Psoas muscle (tissue), 8 donors: ENCODE measurements around the gene GRB10. TPM values are rescaled to one million over a fixed set of nuclear protein-coding genes. Genes with fewer than 3 reads are reported as not detected.

Experiments used
- ATAC-seq, 4 donors: fragments of 200-7000 bp; cut with Tn5 transposase; one replicate each; pipeline ENCODE4 v1.9.1; 2020; ENCODE audit warnings: moderate library complexity in 3 of 4, mild to moderate bottlenecking in 2 of 4
- DNase-seq, 2 donors: peaks; one replicate each; pipeline ENCODE4 v3.0.0-alpha.2; 2020
- H3K27ac ChIP-seq: fragments of 200-600 bp; one replicate; pipeline ENCODE4 v1.8.0; 2022
- H3K27me3 ChIP-seq, 3 donors: fragments of 200-600 bp in 1 of 3; one replicate each; pipeline versions ENCODE4 v1.6.1 to v1.8.0; 2013 to 2022; ENCODE audit warnings: low read length in 2 of 3, mild to moderate bottlenecking in 2 of 3, moderate library complexity in 1 of 3; ENCODE audit not compliant: insufficient read depth in 3 of 3
- H3K36me3 ChIP-seq, 2 donors: fragments of 200-600 bp in 1 of 2; one replicate each; pipeline versions ENCODE4 v1.6.1 to v1.8.0; 2013 to 2022; ENCODE audit warnings: low read depth in 1 of 2, mild to moderate bottlenecking in 1 of 2, moderate library complexity in 1 of 2; ENCODE audit not compliant: insufficient read depth in 1 of 2
- H3K4me1 ChIP-seq: fragments of 200-600 bp; one replicate; pipeline ENCODE4 v1.8.0; 2022
- H3K4me3 ChIP-seq: fragments of 200-600 bp; one replicate; pipeline ENCODE4 v1.8.0; 2022; ENCODE audit warnings: mild to moderate bottlenecking
- H3K9me3 ChIP-seq: fragments of 200-600 bp; one replicate; pipeline ENCODE4 v1.8.0; 2022
- WGBS, 3 donors: extraction: QIAGEN DNeasy Blood & Tissue Kit; methylation state at CpG; one replicate each; pipeline versions ENCODE4 v1.1.6 to v1.1.7; 2013; 5-methylcytosine and 5-hydroxymethylcytosine counted together
- intact Hi-C, 2 donors: fragments of 100-400 bp; cut with DNase I; formaldehyde crosslinking; loops; one replicate each; pipeline versions ENCODE4 v1.11.0 to v1.14.2; 2022
- polyA plus RNA-seq, 3 donors: library from polyadenylated mRNA; stranded (reverse); fragments of 200-250 nt; gene quantifications; one replicate each; pipeline ENCODE4 v1.2.3, GENCODE V29; 2013
- total RNA-seq, 4 donors: library from RNA; stranded (reverse); fragmentation: NEBNext Ultra II Directional in 2 of 4; extraction: Animal tissue kit (Norgen Biotek cat#: 25700) in 2 of 4; gene quantifications; one replicate each; pipeline versions ENCODE4 v1.2.1 to v1.2.4, GENCODE V29; 2021 to 2023
- TF ChIP-seq, protein P1 (sequence below): fragments of 200-600 bp; IDR thresholded peaks from one replicate; pipeline ENCODE4 v1.8.0; 2022; ENCODE audit warnings: antibody characterized with exemption
- donor health status: healthy with polysubstance abuse.
- donor health status: DM: no; HTN: no; CAD: no; lungs with moderate emphysema.
- donor health status: Bipolar disorder and iron deficiency.
- donor health status: healthy.
- donor health status: DM: yes; HTN: yes; CAD: no.
- donor health status: DM: no; HTN: no; CAD: no.
- donor health status: DM: no; HTN: no; CAD: no.
- donor health status: DM: yes; HTN: yes; CAD: no.

GRB10 gene
- total and polyA plus RNA-seq, 7 donors = 25.8 to 72.7 (median 53.0) TPM

DNA sequence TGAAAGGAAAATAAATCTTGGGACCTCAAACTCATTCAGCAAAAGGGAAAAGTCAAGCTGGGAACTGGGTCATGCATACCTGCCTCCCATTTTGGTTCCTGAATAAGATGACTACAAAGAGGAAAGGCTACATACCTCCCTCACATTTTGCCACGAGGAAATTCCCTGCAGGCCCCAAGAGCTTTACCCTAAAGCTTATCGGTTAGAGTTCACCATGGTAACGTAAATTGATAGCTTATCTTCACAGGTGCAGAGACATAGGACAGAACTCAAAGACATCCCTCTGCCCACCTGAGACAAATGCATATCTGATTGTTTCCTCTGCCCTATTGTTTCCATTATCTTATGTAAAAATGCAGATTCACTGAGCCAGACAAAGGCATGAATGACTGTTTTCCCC, 31.5 kb upstream of the GRB10 start:
- H3K36me3 ChIP-seq = no peaks in the 10 kb centered on the region
- H3K4me3 ChIP-seq = no peak overlapping the region
- intact Hi-C loops = no loop called here
- DNase-seq (no peak), ATAC-seq (no peak)
- H3K4me1 ChIP-seq = no peaks in the 10 kb centered on the region
- TF ChIP-seq, protein P1, sequence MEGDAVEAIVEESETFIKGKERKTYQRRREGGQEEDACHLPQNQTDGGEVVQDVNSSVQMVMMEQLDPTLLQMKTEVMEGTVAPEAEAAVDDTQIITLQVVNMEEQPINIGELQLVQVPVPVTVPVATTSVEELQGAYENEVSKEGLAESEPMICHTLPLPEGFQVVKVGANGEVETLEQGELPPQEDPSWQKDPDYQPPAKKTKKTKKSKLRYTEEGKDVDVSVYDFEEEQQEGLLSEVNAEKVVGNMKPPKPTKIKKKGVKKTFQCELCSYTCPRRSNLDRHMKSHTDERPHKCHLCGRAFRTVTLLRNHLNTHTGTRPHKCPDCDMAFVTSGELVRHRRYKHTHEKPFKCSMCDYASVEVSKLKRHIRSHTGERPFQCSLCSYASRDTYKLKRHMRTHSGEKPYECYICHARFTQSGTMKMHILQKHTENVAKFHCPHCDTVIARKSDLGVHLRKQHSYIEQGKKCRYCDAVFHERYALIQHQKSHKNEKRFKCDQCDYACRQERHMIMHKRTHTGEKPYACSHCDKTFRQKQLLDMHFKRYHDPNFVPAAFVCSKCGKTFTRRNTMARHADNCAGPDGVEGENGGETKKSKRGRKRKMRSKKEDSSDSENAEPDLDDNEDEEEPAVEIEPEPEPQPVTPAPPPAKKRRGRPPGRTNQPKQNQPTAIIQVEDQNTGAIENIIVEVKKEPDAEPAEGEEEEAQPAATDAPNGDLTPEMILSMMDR = no peak
- WGBS, 3 donors = 64 to 70% (median 70%) methylated on average over 3 of the region's 3 CpGs
- H3K9me3 ChIP-seq = no peaks in the 10 kb centered on the region
- no peaks in the 10 kb centered on the region for H3K27me3 ChIP-seq
- H3K27ac ChIP-seq = no peak overlapping the region

DNA sequence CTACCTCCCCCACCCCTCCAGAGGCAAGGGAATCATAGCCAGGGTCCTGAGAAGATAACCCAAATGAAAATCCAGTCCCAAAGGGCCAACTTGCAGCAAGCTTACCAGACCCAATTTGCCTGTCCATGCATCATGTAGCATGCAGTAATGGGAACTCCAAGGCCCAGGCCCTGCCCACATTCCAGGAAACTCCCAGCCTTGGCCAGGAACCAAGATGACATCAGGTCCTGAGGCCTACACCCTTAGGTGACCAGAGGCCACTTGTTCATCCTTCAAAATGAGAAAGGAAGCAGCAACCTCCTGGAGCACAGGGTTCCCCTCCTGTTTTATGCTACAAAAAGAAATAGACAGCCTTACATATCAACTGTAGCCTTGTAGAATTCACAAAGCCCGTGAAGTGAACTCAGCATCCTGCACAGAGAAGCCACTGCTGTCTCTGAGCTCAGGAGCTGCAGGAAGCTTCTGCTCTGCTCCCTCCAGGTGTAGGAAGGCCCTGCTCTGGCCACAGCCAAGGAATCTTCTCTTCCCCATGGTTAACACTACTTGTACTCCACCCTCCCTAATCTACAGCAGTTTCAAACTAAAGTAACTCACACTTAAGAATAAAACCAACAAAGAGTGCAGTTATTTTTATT, 30.3 kb upstream of the GRB10 start:
- Histone ChIP-seq H3K4me3 (no peak overlapping the region), H3K27ac (no peak overlapping the region), H3K36me3 (no peaks in the 10 kb centered on the region), H3K9me3 (no peaks in the 10 kb centered on the region), H3K27me3 (no peaks in the 10 kb centered on the region), H3K4me1 (no peaks in the 10 kb centered on the region)
- intact Hi-C loops = no loop called here
- DNase-seq (peak; percentile 66 to 80), ATAC-seq (peak; percentile 60 to 90 (median 70))
- WGBS, 3 donors = 46 to 63% (median 60%) methylated on average over 1 of the region's 1 CpG
- TF ChIP-seq, protein P1 = no peak

DNA sequence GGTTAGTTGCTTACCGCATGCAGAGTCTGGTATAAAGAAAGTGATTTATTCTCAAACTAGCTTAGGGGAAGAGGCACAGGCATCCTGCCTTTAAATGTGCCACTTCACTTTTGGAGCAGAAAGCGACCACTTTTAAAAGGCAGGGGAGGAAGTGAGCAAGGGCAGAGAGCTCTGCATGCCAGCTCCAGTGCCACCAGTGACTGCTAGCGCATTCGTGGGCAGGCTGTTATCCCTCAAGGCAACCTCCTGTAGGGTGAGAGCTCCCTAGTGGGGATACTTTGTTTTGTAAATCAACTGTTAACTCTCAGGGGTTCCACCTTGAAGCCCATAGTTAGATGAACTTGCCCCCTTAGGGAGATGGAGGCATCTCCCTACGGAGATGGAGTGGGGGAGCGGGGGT, 29.4 kb upstream of the GRB10 start:
- intact Hi-C loops = no loop called here
- 70 to 80% (median 70%) methylated on average over 6 of the region's 6 CpGs for WGBS, 3 donors
- TF ChIP-seq, protein P1 = no peak

GRCh38 chr7:50808282-50808888, 25.7 kb upstream of the GRB10 start:
- ATAC-seq (no peak), DNase-seq (no peak)
- 78 to 88% (median 84%) methylated on average over 14 of the region's 14 CpGs for WGBS, 3 donors
- intact Hi-C loops = no loop called here
- TF ChIP-seq, protein P1 = no peak
- Histone ChIP-seq H3K36me3 (no peaks in the 10 kb centered on the region), H3K4me1 (no peaks in the 10 kb centered on the region), H3K4me3 (no peak overlapping the region), H3K27ac (no peak overlapping the region), H3K9me3 (no peaks in the 10 kb centered on the region), H3K27me3 (no peaks in the 10 kb centered on the region)

More for the DNA sequence above, 29.4 kb upstream of the GRB10 start:
- Histone ChIP-seq H3K27me3 (no peaks in the 10 kb centered on the region), H3K4me1 (no peaks in the 10 kb centered on the region), H3K27ac (no peak overlapping the region), H3K4me3 (no peak overlapping the region), H3K9me3 (no peaks in the 10 kb centered on the region), H3K36me3 (no peaks in the 10 kb centered on the region)
- no peak for DNase-seq
- no peak for ATAC-seq
